Suprapubic skin (tissue), 4 donors: Measurements from ENCODE around the gene GPX1. TPM values are rescaled to one million over a fixed set of nuclear protein-coding genes. Genes with fewer than 3 reads are reported as not detected.
"Not testable (repeated sequence)": the region's sequence is repeated elsewhere in the genome, so short reads cannot be mapped to it uniquely, and the experiment has no call there.

ENCODE experiments used
- DNase-seq, 2 donors: peaks; one replicate each; pipeline ENCODE4 v3.0.0-alpha.2; 2019; ENCODE audit warnings: low spot score in 2 of 2
- H3K27ac ChIP-seq: fragments of 200-600 bp; sonication (generic); one replicate; pipeline ENCODE4 v1.5.1; 2019
- H3K27me3 ChIP-seq: fragments of 200-600 bp; sonication (generic); one replicate; pipeline ENCODE4 v1.5.1; 2019
- H3K36me3 ChIP-seq: fragments of 200-600 bp; sonication (generic); one replicate; pipeline ENCODE4 v1.5.1; 2019
- H3K4me1 ChIP-seq: fragments of 200-600 bp; sonication (generic); one replicate; pipeline ENCODE4 v1.5.1; 2019
- H3K4me3 ChIP-seq: fragments of 200-600 bp; sonication (generic); one replicate; pipeline ENCODE4 v1.5.1; 2019; ENCODE audit warnings: mild to moderate bottlenecking
- H3K9me3 ChIP-seq: fragments of 200-600 bp; sonication (generic); one replicate; pipeline ENCODE4 v1.5.1; 2019
- CTCF ChIP-seq, 2 donors: fragments of 200-600 bp in 1 of 2; fragments of 450-650 bp in 1 of 2; sonication (generic) in 1 of 2; IDR thresholded peaks; one replicate each; pipeline ENCODE4 v1.5.1; 2016 to 2019; ENCODE audit warnings: antibody characterized with exemption in 2 of 2, mild to moderate bottlenecking in 1 of 2, moderate library complexity in 1 of 2
- EP300 ChIP-seq: sonication (generic); formaldehyde crosslinking; IDR thresholded peaks from one replicate; pipeline ENCODE4 v1.6.1; 2017; ENCODE audit warnings: antibody characterized with exemption
- POLR2A ChIP-seq, 2 donors: fragments of 450-650 bp; IDR thresholded peaks; one replicate each; pipeline ENCODE4 v1.6.1; 2017; ENCODE audit warnings: antibody characterized with exemption in 2 of 2, mild to moderate bottlenecking in 2 of 2, moderate library complexity in 2 of 2
- POLR2AphosphoS5 ChIP-seq, 3 donors: sonication (generic); formaldehyde crosslinking; IDR thresholded peaks; one replicate each; pipeline ENCODE4 v1.6.1; 2017; ENCODE audit warnings: antibody characterized with exemption in 3 of 3
- WGBS: methylation state at CpG from one replicate; pipeline ENCODE4 v1.1.5; 2018; 5-methylcytosine and 5-hydroxymethylcytosine counted together
- total RNA-seq, 4 donors: library from RNA; depleted of rRNA; stranded (reverse); fragments of >200 nt; gene quantifications; one replicate each; pipeline ENCODE4 v1.1.0, GENCODE V29; 2016

GPX1 gene
- total RNA-seq, 4 donors from 2014 or later, result 115 to 130 (median 122) TPM

- no peak for TF ChIP-seq POLR2A (IDR thresholded peaks at IDR 0.05)
- H3K36me3 ChIP-seq, result peaks cover 79% of the 10 kb centered on the region
- H3K4me3 ChIP-seq, result no peak overlapping the region
- H3K9me3 ChIP-seq, result no peaks in the 10 kb centered on the region
- no peak overlapping the region for H3K27ac ChIP-seq
- no peaks in the 10 kb centered on the region for H3K27me3 ChIP-seq
- H3K4me1 ChIP-seq, result peaks cover under 1% of the 10 kb centered on the region
- no peak for DNase-seq
These were observed 13.8 kb upstream of the GPX1 start for GRCh38 chr3:49371946-49372345.

GRCh38 chr3:49370585-49371290, 12.6 kb upstream of the GPX1 start:
- Histone ChIP-seq H3K4me1 (no peaks in the 10 kb centered on the region), H3K27ac (no peak overlapping the region), H3K4me3 (no peak overlapping the region), H3K36me3 (peaks cover 90% of the 10 kb centered on the region), H3K27me3 (no peaks in the 10 kb centered on the region), H3K9me3 (no peaks in the 10 kb centered on the region)
- TF ChIP-seq CTCF (IDR thresholded peaks at IDR 0.05), result no peak
- 79% methylated on average over 6 of the region's 6 CpGs for WGBS
- DNase-seq, result no peak

GRCh38 chr3:49362561-49362960, 4.4 kb upstream of the GPX1 start:
- Histone ChIP-seq H3K4me1 (peaks cover 15% of the 10 kb centered on the region), H3K4me3 (no peak overlapping the region), H3K36me3 (peaks cover 82% of the 10 kb centered on the region), H3K27ac (no peak overlapping the region), H3K27me3 (no peaks in the 10 kb centered on the region), H3K9me3 (no peaks in the 10 kb centered on the region)
- DNase-seq, result no peak
- WGBS, result 81% methylated on average over 3 of the region's 3 CpGs
- TF ChIP-seq EP300 (no peak), POLR2A (IDR thresholded peaks at IDR 0.05) (no peak), POLR2AphosphoS5 (IDR thresholded peaks at IDR 0.05) (no peak), CTCF (IDR thresholded peaks at IDR 0.05) (no peak)

- WGBS, result 81% methylated on average over 2 of the region's 2 CpGs
These were observed 1.5 kb upstream of the GPX1 start for GRCh38 chr3:49359623-49360022.

GRCh38 chr3:49358884-49359225, 702 bp upstream of the GPX1 start:
- TF ChIP-seq POLR2A (IDR thresholded peaks at IDR 0.05), result no peak
- Histone ChIP-seq H3K27me3 (no peaks in the 10 kb centered on the region), H3K36me3 (peaks cover 47% of the 10 kb centered on the region), H3K4me3 (peak overlapping the region; percentile 69), H3K4me1 (peaks cover 31% of the 10 kb centered on the region), H3K27ac (peak overlapping the region; percentile 95), H3K9me3 (no peaks in the 10 kb centered on the region)
- no peak for DNase-seq
- no CpG with 5 or more reads among the region's 3 CpGs for WGBS

More at GRCh38 chr3:49359623-49360022, 1.5 kb upstream of the GPX1 start:
- Histone ChIP-seq H3K36me3 (peaks cover 55% of the 10 kb centered on the region), H3K4me3 (no peak overlapping the region), H3K27ac (no peak overlapping the region), H3K9me3 (no peaks in the 10 kb centered on the region), H3K27me3 (no peaks in the 10 kb centered on the region), H3K4me1 (peaks cover 31% of the 10 kb centered on the region)
- no peak for DNase-seq
- TF ChIP-seq CTCF (IDR thresholded peaks at IDR 0.05), result no peak
- no peak for TF ChIP-seq POLR2A (IDR thresholded peaks at IDR 0.05)
- no peak for TF ChIP-seq EP300

GRCh38 chr3:49357443-49358216, 523 bp downstream of the GPX1 start:
- DNase-seq, result peak; percentile 83 to 84
- Histone ChIP-seq H3K4me3 (peak overlapping the region; percentile 69), H3K4me1 (peaks cover 33% of the 10 kb centered on the region), H3K27ac (peak overlapping the region; percentile 95), H3K36me3 (peaks cover 35% of the 10 kb centered on the region)
- 2% methylated on average over 30 of the region's 63 CpGs for WGBS
- H3K9me3 ChIP-seq, H3K27me3 ChIP-seq: not testable (repeated sequence)

GRCh38 chr3:49357095-49357442, 1.1 kb downstream of the GPX1 start:
- H3K27me3 ChIP-seq, DNase-seq, H3K9me3 ChIP-seq: not testable (repeated sequence)
- Histone ChIP-seq H3K36me3 (peaks cover 29% of the 10 kb centered on the region), H3K4me3 (peak overlapping the region; percentile 69), H3K4me1 (peaks cover 39% of the 10 kb centered on the region), H3K27ac (peak overlapping the region; percentile 95)
- WGBS, result 27% methylated on average over 8 of the region's 10 CpGs
